HepG2 (cell line): ENCODE results near the gene NFIL3. TPM values are rescaled to one million over a fixed set of nuclear protein-coding genes. Genes with fewer than 3 reads are reported as not detected.

Experiments used
- GATAD1 ChIP-seq: IDR thresholded peaks from 2 replicates; pipeline ENCODE4 v1.6.1; 2016; ENCODE audit warnings: missing genetic modification reagents, missing compliant biosample characterization
- IKZF1 ChIP-seq: fragments of 450-650 bp; IDR thresholded peaks from 2 replicates; pipeline ENCODE4 v1.7.1; 2016
- MAFG ChIP-seq: sonication (generic); formaldehyde crosslinking; IDR thresholded peaks from 2 replicates; pipeline ENCODE4 v1.5.1; 2020; ENCODE audit warnings: mild to moderate bottlenecking, missing genetic modification reagents
- MLXIP ChIP-seq: sonication (generic); formaldehyde crosslinking; IDR thresholded peaks from 2 replicates; pipeline ENCODE4 v1.9.0; 2021; ENCODE audit warnings: missing genetic modification reagents, borderline replicate concordance
- NR2F1 ChIP-seq, 2 experiments: fragments of 450-650 bp in 1 of 2; formaldehyde crosslinking in 1 of 2; IDR thresholded peaks; 2 replicates each; pipeline versions ENCODE4 v1.5.0 to v1.6.1; 2016 to 2020; ENCODE audit warnings: mild to moderate bottlenecking in 1 of 2, missing compliant biosample characterization in 1 of 2, missing genetic modification reagents in 1 of 2, moderate library complexity in 1 of 2
- PLRG1 ChIP-seq: fragments of 450-650 bp; conservative IDR thresholded peaks from 2 replicates; pipeline ENCODE4 v1.6.1; 2016
- TFAP4 ChIP-seq: sonication (generic); IDR thresholded peaks from 2 replicates; pipeline ENCODE4 v1.6.1; 2016; ENCODE audit warnings: low read depth, borderline replicate concordance
- TFDP1 ChIP-seq: IDR thresholded peaks from 2 replicates; pipeline ENCODE4 v1.6.1; 2016; ENCODE audit warnings: missing compliant biosample characterization, missing genetic modification reagents, borderline replicate concordance
- WIZ ChIP-seq: sonication (generic); formaldehyde crosslinking; IDR thresholded peaks from 2 replicates; pipeline ENCODE4 v1.5.1; 2020; ENCODE audit warnings: mild to moderate bottlenecking, missing genetic modification reagents
- ZBTB37 ChIP-seq: sonication (generic); formaldehyde crosslinking; IDR thresholded peaks from 2 replicates; pipeline ENCODE4 v1.4.0; 2020; ENCODE audit warnings: mild to moderate bottlenecking, missing genetic modification reagents
- ZBTB42 ChIP-seq: sonication (generic); formaldehyde crosslinking; IDR thresholded peaks from 2 replicates; pipeline ENCODE4 v1.5.0; 2020; ENCODE audit warnings: mild to moderate bottlenecking, missing genetic modification reagents
- ZNF235 ChIP-seq: sonication (generic); formaldehyde crosslinking; IDR thresholded peaks from 2 replicates; pipeline ENCODE4 v1.8.1; 2023; ENCODE audit warnings: mild to moderate bottlenecking, missing genetic modification reagents, borderline replicate concordance
- ZNF326 ChIP-seq: sonication (generic); formaldehyde crosslinking; IDR thresholded peaks from 2 replicates; pipeline ENCODE4 v1.4.0; 2020; ENCODE audit warnings: missing genetic modification reagents, borderline replicate concordance
- ZNF335 ChIP-seq: sonication (generic); formaldehyde crosslinking; IDR thresholded peaks from 2 replicates; pipeline ENCODE4 v1.4.0; 2020; ENCODE audit warnings: missing genetic modification reagents
- ZNF446 ChIP-seq: sonication (generic); formaldehyde crosslinking; IDR thresholded peaks from 2 replicates; pipeline ENCODE4 v1.5.0; 2020; ENCODE audit warnings: mild to moderate bottlenecking, missing genetic modification reagents
- ZNF704 ChIP-seq: sonication (generic); formaldehyde crosslinking; IDR thresholded peaks from 2 replicates; pipeline ENCODE4 v1.8.1; 2023; ENCODE audit warnings: mild to moderate bottlenecking, inconsistent platforms, moderate library complexity, missing genetic modification reagents, borderline replicate concordance
- ZNF746 ChIP-seq: sonication (generic); formaldehyde crosslinking; IDR thresholded peaks from 2 replicates; pipeline ENCODE4 v1.8.0; 2022; ENCODE audit warnings: mild to moderate bottlenecking, missing genetic modification reagents
- ZNF75D ChIP-seq: sonication (generic); formaldehyde crosslinking; IDR thresholded peaks from 2 replicates; pipeline ENCODE4 v1.8.1; 2023; ENCODE audit warnings: missing genetic modification reagents, mild to moderate bottlenecking, borderline replicate concordance
- ZNF772 ChIP-seq: sonication (generic); formaldehyde crosslinking; IDR thresholded peaks from 2 replicates; pipeline ENCODE4 v1.5.0; 2020; ENCODE audit warnings: mild to moderate bottlenecking, missing genetic modification reagents
- ZNF780A ChIP-seq: sonication (generic); formaldehyde crosslinking; IDR thresholded peaks from 2 replicates; pipeline ENCODE4 v1.8.0; 2022; ENCODE audit warnings: mild to moderate bottlenecking, missing genetic modification reagents, moderate library complexity
- polyA plus RNA-seq, 8 experiments: library from polyadenylated mRNA; depleted of rRNA in 3 of 8; stranded (reverse) in 7 of 8; unstranded in 1 of 8; fragments of >200 nt; fragmentation: Illumina TruSeq in 4 of 8; extraction: Trizol in 4 of 8; gene quantifications; 2 replicates each; pipeline versions ENCODE4 v1.2.1 to v1.2.3, GENCODE V29; 2011 to 2016; ENCODE audit warnings: low read depth in 4 of 8, missing spikeins in 1 of 8, mixed read lengths in 1 of 8; ENCODE audit not compliant: insufficient read depth in 1 of 8
- total RNA-seq, 5 experiments: library from RNA; depleted of rRNA; stranded (reverse); fragments of >200 nt; fragmentation: Illumina TruSeq; extraction: Trizol; gene quantifications; 2 replicates each; pipeline ENCODE4 v1.2.3, GENCODE V29; 2016; ENCODE audit warnings: low read depth in 1 of 5

NFIL3 gene
- total and polyA plus RNA-seq, 2 of the 13 experiments (the other 11 are each of a cell fraction or from before 2014, with no cell fraction given), result 46.6 to 54.2 TPM

- TF ChIP-seq TFAP4, result no peak
- 0 out of 2 replicates have a peak, but pooled peaks have one; percentile 75 for TF ChIP-seq ZNF235
- TF ChIP-seq PLRG1, result no peak
- no peak for TF ChIP-seq ZNF446 (CRISPR knock-in tag)
- no peak for TF ChIP-seq ZNF75D (CRISPR knock-in tag)
- TF ChIP-seq ZNF780A (CRISPR knock-in tag), result 0 out of 2 replicates have a peak, but pooled peaks have one; percentile 40
- TF ChIP-seq ZNF326, result no peak
- TF ChIP-seq WIZ, result no peak
- no peak for TF ChIP-seq IKZF1
- peak; percentile 37; the same call in 1 of the 2 replicates for TF ChIP-seq TFDP1 (CRISPR knock-in tag)
- TF ChIP-seq ZBTB42 (CRISPR knock-in tag), result no peak
- TF ChIP-seq ZNF704 (CRISPR knock-in tag), result 0 out of 2 replicates have a peak, but pooled peaks have one; percentile 67
- no peak for TF ChIP-seq ZNF335 (CRISPR knock-in tag)
- TF ChIP-seq ZNF772 (CRISPR knock-in tag), result no peak
- TF ChIP-seq ZBTB37 (CRISPR knock-in tag), result no peak
- TF ChIP-seq ZNF746, result peak; percentile 25; the same call in 1 of the 2 replicates
- TF ChIP-seq NR2F1 (CRISPR knock-in tag; IDR thresholded peaks at IDR 0.05), result peak in 1 of 2 experiments; percentile 48; a peak in 1 of 4 replicates
- no peak for TF ChIP-seq MAFG (CRISPR knock-in tag)
- TF ChIP-seq GATAD1 (CRISPR knock-in tag), result no peak; the same call in 1 of the 2 replicates
- no peak for TF ChIP-seq MLXIP
Measured at GRCh38 chr9:91361291-91362050, 62.2 kb downstream of the NFIL3 start, which contains the start of gene AUH (continued).
